Vagina (tissue), 2 donors: ENCODE measurements around the gene KCNH2. TPM values are rescaled to one million over a fixed set of nuclear protein-coding genes. Genes with fewer than 3 reads are reported as not detected.

Experiments
- DNase-seq, 2 donors: peaks; one replicate each; pipeline ENCODE4 v3.0.0-alpha.2; 2017; ENCODE audit errors: extremely low spot score in 2 of 2
- H3K27ac ChIP-seq: fragments of 200-600 bp; sonication (generic); one replicate; pipeline ENCODE4 v1.5.1; 2019
- H3K27me3 ChIP-seq: fragments of 200-600 bp; sonication (generic); one replicate; pipeline ENCODE4 v1.5.1; 2019
- H3K36me3 ChIP-seq, 2 donors: fragments of 200-600 bp; sonication (generic); one replicate each; pipeline ENCODE4 v1.5.1; 2017 to 2019
- H3K4me1 ChIP-seq: fragments of 200-600 bp; sonication (generic); one replicate; pipeline ENCODE4 v1.5.1; 2019
- H3K4me3 ChIP-seq, 2 donors: fragments of 200-600 bp; sonication (generic); 1 replicate in 1 of 2; 2 replicates in 1 of 2; pipeline ENCODE4 v1.5.1; 2016 to 2019
- H3K9me3 ChIP-seq: fragments of 200-600 bp; sonication (generic); one replicate; pipeline ENCODE4 v1.5.1; 2019
- CTCF ChIP-seq, 3 experiments: fragments of 450-650 bp in 2 of 3; fragments of 200-600 bp in 1 of 3; sonication (generic) in 1 of 3; IDR thresholded peaks; one replicate each; pipeline ENCODE4 v1.5.1; 2017 to 2019; ENCODE audit warnings: antibody characterized with exemption in 3 of 3, mild to moderate bottlenecking in 2 of 3, moderate library complexity in 2 of 3
- POLR2A ChIP-seq, 2 donors: fragments of 450-650 bp; IDR thresholded peaks; one replicate each; pipeline ENCODE4 v1.6.1; 2017; ENCODE audit warnings: antibody characterized with exemption in 2 of 2, mild to moderate bottlenecking in 2 of 2, moderate library complexity in 2 of 2
- POLR2AphosphoS5 ChIP-seq, 2 donors: sonication (generic); formaldehyde crosslinking; IDR thresholded peaks; one replicate each; pipeline ENCODE4 v1.9.0; 2017; ENCODE audit warnings: antibody characterized with exemption in 2 of 2, mild to moderate bottlenecking in 2 of 2, low read depth in 1 of 2; ENCODE audit not compliant: insufficient read depth in 1 of 2
- intact Hi-C: fragments of 100-400 bp; cut with DNase I; formaldehyde crosslinking; loops from one replicate; pipeline ENCODE4 v1.15.1; 2023
- total RNA-seq: library from RNA; depleted of rRNA; stranded (reverse); fragments of >200 nt; gene quantifications from one replicate; pipeline ENCODE4 v1.2.3, GENCODE V29; 2016

Gene KCNH2
- total RNA-seq, 1 donor from 2014 or later: 6.4 TPM

- H3K27ac ChIP-seq: no peak overlapping the region
- H3K27me3 ChIP-seq: no peaks in the 10 kb centered on the region
- H3K36me3 ChIP-seq: no peaks in the 10 kb centered on the region
- H3K4me1 ChIP-seq: no peaks in the 10 kb centered on the region
- H3K9me3 ChIP-seq: no peaks in the 10 kb centered on the region
- H3K4me3 ChIP-seq: no peak overlapping the region
- intact Hi-C loops: no loop called here
- DNase-seq: no peak
- TF ChIP-seq CTCF (IDR thresholded peaks at IDR 0.05): no peak
- TF ChIP-seq POLR2A (IDR thresholded peaks at IDR 0.05): no peak
- no peak for TF ChIP-seq POLR2AphosphoS5 (IDR thresholded peaks at IDR 0.05; ENCODE audit: insufficient read depth in 1 of 2, low read depth in 1 of 2)
Measured at GRCh38 chr7:150964593-150965111, 13.5 kb downstream of the KCNH2 start.

GRCh38 chr7:150963707-150964559 is 14.2 kb downstream of the KCNH2 start:
- H3K4me3 ChIP-seq: no peak overlapping the region
- H3K4me1 ChIP-seq: no peaks in the 10 kb centered on the region
- no peaks in the 10 kb centered on the region for H3K9me3 ChIP-seq
- intact Hi-C loops: no loop called here
- DNase-seq: no peak
- no peaks in the 10 kb centered on the region for H3K27me3 ChIP-seq
- no peak overlapping the region for H3K27ac ChIP-seq
- H3K36me3 ChIP-seq: no peaks in the 10 kb centered on the region
- TF ChIP-seq CTCF (IDR thresholded peaks at IDR 0.05): no peak
- TF ChIP-seq POLR2A (IDR thresholded peaks at IDR 0.05): no peak
- TF ChIP-seq POLR2AphosphoS5 (IDR thresholded peaks at IDR 0.05; ENCODE audit: insufficient read depth in 1 of 2, low read depth in 1 of 2): no peak

GRCh38 chr7:150962553-150963399 is 15.3 kb downstream of the KCNH2 start:
- Histone ChIP-seq H3K36me3 (no peaks in the 10 kb centered on the region), H3K9me3 (no peaks in the 10 kb centered on the region), H3K4me1 (no peaks in the 10 kb centered on the region), H3K4me3 (no peak overlapping the region), H3K27ac (peak overlapping the region; percentile 13), H3K27me3 (no peaks in the 10 kb centered on the region)
- intact Hi-C loops: no loop called here
- no peak for DNase-seq
- no peak for TF ChIP-seq POLR2AphosphoS5 (IDR thresholded peaks at IDR 0.05; ENCODE audit: insufficient read depth in 1 of 2, low read depth in 1 of 2)
- peak; percentile 10 to 70 (median 57) for TF ChIP-seq CTCF (IDR thresholded peaks at IDR 0.05)

GRCh38 chr7:150962290-150962552 is 15.9 kb downstream of the KCNH2 start:
- TF ChIP-seq POLR2AphosphoS5 (IDR thresholded peaks at IDR 0.05; ENCODE audit: insufficient read depth in 1 of 2, low read depth in 1 of 2) (no peak), CTCF (IDR thresholded peaks at IDR 0.05) (no peak), POLR2A (IDR thresholded peaks at IDR 0.05) (no peak)
- intact Hi-C loops: no loop called here
- DNase-seq: no peak
- H3K36me3 ChIP-seq: no peaks in the 10 kb centered on the region
- no peaks in the 10 kb centered on the region for H3K9me3 ChIP-seq
- no peaks in the 10 kb centered on the region for H3K27me3 ChIP-seq
- H3K4me1 ChIP-seq: no peaks in the 10 kb centered on the region
- peak overlapping the region; percentile 13 for H3K27ac ChIP-seq
- H3K4me3 ChIP-seq: no peak overlapping the region
